Heart right ventricle (tissue), 16 donors: ENCODE measurements around the gene GMDS. TPM values are rescaled to one million over a fixed set of nuclear protein-coding genes. Genes with fewer than 3 reads are reported as not detected.

Source experiments
- ATAC-seq, 8 donors: fragments of 200-7000 bp; cut with Tn5 transposase; one replicate each; pipeline ENCODE4 v1.9.1; 2020; ENCODE audit warnings: mild to moderate bottlenecking in 8 of 8, moderate library complexity in 8 of 8, moderate number of reproducible peaks in 1 of 8
- DNase-seq, 2 donors: peaks; one replicate each; pipeline ENCODE4 v3.0.0-alpha.2; 2020
- H3K27ac ChIP-seq, 10 donors: fragments of 200-600 bp; sonication (generic) in 2 of 10; one replicate each; pipeline versions ENCODE4 v1.5.0 to v1.8.0; 2020 to 2022; ENCODE audit warnings: mild to moderate bottlenecking in 3 of 10
- H3K27me3 ChIP-seq, 7 donors: fragments of 200-600 bp; one replicate each; pipeline ENCODE4 v1.8.0; 2021 to 2022; ENCODE audit warnings: mild to moderate bottlenecking in 2 of 7
- H3K36me3 ChIP-seq, 9 donors: fragments of 200-600 bp; sonication (generic) in 1 of 9; one replicate each; pipeline versions ENCODE4 v1.5.0 to v1.8.0; 2020 to 2022; ENCODE audit warnings: mild to moderate bottlenecking in 2 of 9
- H3K4me1 ChIP-seq, 9 donors: fragments of 200-600 bp; sonication (generic) in 1 of 9; one replicate each; pipeline versions ENCODE4 v1.5.0 to v1.8.0; 2020 to 2022; ENCODE audit warnings: mild to moderate bottlenecking in 4 of 9
- H3K4me3 ChIP-seq, 10 donors: fragments of 200-600 bp; sonication (generic) in 2 of 10; one replicate each; pipeline versions ENCODE4 v1.5.0 to v1.8.0; 2020 to 2022; ENCODE audit warnings: mild to moderate bottlenecking in 7 of 10, moderate library complexity in 2 of 10
- H3K9me3 ChIP-seq, 11 donors: fragments of 200-600 bp in 10 of 11; sonication (generic) in 2 of 11; one replicate each; pipeline versions ENCODE4 v1.5.0 to v1.8.0; 2013 to 2022; ENCODE audit warnings: mild to moderate bottlenecking in 2 of 11, control low read depth in 1 of 11, moderate library complexity in 1 of 11
- WGBS, 2 donors: extraction: QIAGEN DNeasy Blood & Tissue Kit; methylation state at CpG; one replicate each; pipeline ENCODE4 v1.1.7; 2013; ENCODE audit warnings: inconsistent platforms in 1 of 2; 5-methylcytosine and 5-hydroxymethylcytosine counted together
- intact Hi-C, 10 donors: fragments of 100-400 bp; cut with DNase I; formaldehyde crosslinking; loops; one replicate each; pipeline versions ENCODE4 v1.11.1 to v1.14.2; 2022
- polyA plus RNA-seq, 2 donors: library from polyadenylated mRNA; stranded (reverse); fragments of 200-250 nt; gene quantifications; one replicate each; pipeline ENCODE4 v1.2.3, GENCODE V29; 2013
- total RNA-seq, 10 donors: library from RNA; stranded (reverse); fragmentation: NEBNext Ultra II Directional in 3 of 10; extraction: Animal tissue kit (Norgen Biotek cat#: 25700) in 3 of 10; gene quantifications; one replicate each; pipeline versions ENCODE4 v1.2.1 to v1.2.4, GENCODE V29; 2021 to 2023
- TF ChIP-seq, protein P1 (sequence below), 9 donors: fragments of 200-600 bp; sonication (generic) in 2 of 9; IDR thresholded peaks; one replicate each; pipeline versions ENCODE4 v1.5.0 to v1.8.0; 2021 to 2022; ENCODE audit warnings: antibody characterized with exemption in 9 of 9, mild to moderate bottlenecking in 5 of 9, moderate library complexity in 1 of 9
- donor health status: Arrhythmogenic right ventricular cardiomyopathy.
- donor health status: ischemic (EF 13 %, LVEDD 7.1; RV severe dilation, severe dysfunction).
- donor health status: healthy with polysubstance abuse.
- donor health status: DM: no; HTN: yes; CAD: no.
- donor health status: DM: no; HTN: no; CAD: no.
- donor health status: ischemic (EF 25% LVEDD 6.9; RV normal size, moderate dysfunction).
- donor health status: ischemic (EF 25% LVEDD 5.7; RV mildly dilated, moderate dysfunction).
- donor health status: healthy.
- donor health status: DM: yes; HTN: yes; CAD: no.
- donor health status: Ischemic cardiomyopathy.
- donor health status: ischemic (EF 35%, LVEDD 5.7; RV mildly dilated, moderate dysfunction).
- donor health status: nonischemic (EF 11% LVEDD 7.7; RV severe dilation, severe dysfunction).
- donor health status: DM: yes; HTN: yes; CAD: no.
- donor health status: PGD.
- donor health status: ischemic (EF 29% LVEDD 5.4; RV normal size, mild dysfunction).
- donor health status: nonischemic (EF 23%, LVEDD 6.1; RV moderate dilation, normal function).

The GMDS gene
- total and polyA plus RNA-seq, 12 donors: 5.0 to 10.6 (median 6.9) TPM

DNA sequence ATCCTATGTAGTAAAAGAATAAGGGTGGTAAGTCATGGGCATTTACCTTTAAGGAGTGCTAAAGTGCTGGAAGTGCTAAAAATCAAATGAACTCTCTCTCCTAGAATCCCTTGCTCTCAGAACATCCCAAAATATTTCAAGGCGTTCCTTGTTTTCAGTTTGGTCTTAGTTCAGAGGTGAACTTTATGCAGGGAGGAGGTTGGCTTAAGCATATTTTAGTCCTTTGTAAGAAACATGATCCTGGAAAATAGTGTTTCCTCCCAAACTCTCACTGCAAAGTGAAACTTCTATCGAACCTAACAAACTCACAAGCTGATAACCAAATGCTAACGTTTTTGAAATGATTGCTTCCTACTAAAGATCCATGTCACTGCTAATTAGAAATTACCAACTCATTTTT is 404.3 kb downstream of the GMDS start:
- Histone ChIP-seq H3K9me3 (peaks cover 0 to 10% (median 0%) of the 10 kb centered on the region in 11 donors), H3K27me3 (no peaks in the 10 kb centered on the region), H3K27ac (no peak overlapping the region), H3K4me3 (no peak overlapping the region), H3K36me3 (no peaks in the 10 kb centered on the region), H3K4me1 (peaks cover 0 to 19% (median 3%) of the 10 kb centered on the region in 9 donors)
- TF ChIP-seq, protein P1, sequence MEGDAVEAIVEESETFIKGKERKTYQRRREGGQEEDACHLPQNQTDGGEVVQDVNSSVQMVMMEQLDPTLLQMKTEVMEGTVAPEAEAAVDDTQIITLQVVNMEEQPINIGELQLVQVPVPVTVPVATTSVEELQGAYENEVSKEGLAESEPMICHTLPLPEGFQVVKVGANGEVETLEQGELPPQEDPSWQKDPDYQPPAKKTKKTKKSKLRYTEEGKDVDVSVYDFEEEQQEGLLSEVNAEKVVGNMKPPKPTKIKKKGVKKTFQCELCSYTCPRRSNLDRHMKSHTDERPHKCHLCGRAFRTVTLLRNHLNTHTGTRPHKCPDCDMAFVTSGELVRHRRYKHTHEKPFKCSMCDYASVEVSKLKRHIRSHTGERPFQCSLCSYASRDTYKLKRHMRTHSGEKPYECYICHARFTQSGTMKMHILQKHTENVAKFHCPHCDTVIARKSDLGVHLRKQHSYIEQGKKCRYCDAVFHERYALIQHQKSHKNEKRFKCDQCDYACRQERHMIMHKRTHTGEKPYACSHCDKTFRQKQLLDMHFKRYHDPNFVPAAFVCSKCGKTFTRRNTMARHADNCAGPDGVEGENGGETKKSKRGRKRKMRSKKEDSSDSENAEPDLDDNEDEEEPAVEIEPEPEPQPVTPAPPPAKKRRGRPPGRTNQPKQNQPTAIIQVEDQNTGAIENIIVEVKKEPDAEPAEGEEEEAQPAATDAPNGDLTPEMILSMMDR (IDR thresholded peaks at IDR 0.05): no peak
- no peak for ATAC-seq
- no peak for DNase-seq
- intact Hi-C loops: no loop called here
- WGBS, 2 donors: 46 to 51% methylated on average over 3 of the region's 3 CpGs

DNA sequence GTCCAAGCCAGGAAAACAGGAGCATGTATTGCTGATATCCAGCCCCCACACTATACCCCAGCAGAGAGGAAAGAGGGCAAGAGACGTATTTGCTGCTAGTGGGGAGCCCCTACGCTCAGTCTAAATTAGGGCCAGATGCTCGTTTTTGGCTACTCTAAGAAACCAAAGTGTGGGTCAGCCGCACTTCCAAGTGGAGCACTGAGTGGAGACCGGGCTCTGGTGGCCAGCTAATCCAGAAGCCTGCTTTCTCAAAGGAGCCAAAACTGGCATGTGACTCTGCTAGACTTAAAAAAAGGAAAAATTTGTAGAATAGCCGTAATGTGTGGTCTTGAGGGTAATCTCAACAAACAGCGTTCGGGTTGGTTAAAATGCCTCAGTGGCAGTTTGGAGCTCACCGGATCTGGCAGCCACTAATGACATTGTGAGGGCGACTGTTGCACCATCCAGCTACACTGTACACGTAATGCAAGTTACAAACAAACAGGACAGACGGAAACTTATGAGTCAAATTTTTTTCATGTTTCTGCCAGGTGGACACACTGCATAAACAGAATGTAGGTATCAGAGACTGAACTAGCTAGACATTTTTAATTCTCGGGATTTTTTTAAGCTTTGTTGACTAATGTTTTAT is 404.8 kb downstream of the GMDS start:
- Histone ChIP-seq H3K36me3 (no peaks in the 10 kb centered on the region), H3K27me3 (no peaks in the 10 kb centered on the region), H3K9me3 (peaks cover 0 to 6% (median 0%) of the 10 kb centered on the region in 11 donors), H3K4me3 (no peak overlapping the region), H3K27ac (no peak overlapping the region), H3K4me1 (peaks cover 0 to 19% (median 3%) of the 10 kb centered on the region in 9 donors)
- no peak for ATAC-seq
- TF ChIP-seq, protein P1 (IDR thresholded peaks at IDR 0.05): no peak
- DNase-seq: no peak
- 93% methylated on average over 13 of the region's 13 CpGs for WGBS, 2 donors
- intact Hi-C loops: no loop called here

DNA sequence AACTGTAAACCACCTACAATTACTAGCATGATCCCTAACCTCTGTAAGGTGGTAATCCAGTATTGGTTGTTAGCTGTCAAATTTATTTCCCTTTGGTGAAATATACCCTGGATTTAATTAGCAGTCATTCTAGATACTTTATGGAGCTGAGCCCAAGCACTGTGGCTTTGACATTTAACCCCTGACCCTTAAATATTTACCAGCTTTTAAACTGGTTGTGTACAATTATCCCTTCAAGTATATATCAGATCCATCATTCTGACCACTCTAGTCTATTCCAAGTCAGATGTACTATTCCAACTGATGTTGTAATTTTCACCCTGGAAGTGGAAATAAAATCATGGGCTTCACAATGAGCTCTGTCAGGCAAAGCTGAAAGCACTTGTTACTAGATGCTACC is 406.0 kb downstream of the GMDS start:
- Histone ChIP-seq H3K4me3 (no peak overlapping the region), H3K4me1 (peaks cover 0 to 19% (median 3%) of the 10 kb centered on the region in 9 donors), H3K9me3 (no peaks in the 10 kb centered on the region), H3K27ac (no peak overlapping the region), H3K27me3 (no peaks in the 10 kb centered on the region), H3K36me3 (no peaks in the 10 kb centered on the region)
- no peak for ATAC-seq
- TF ChIP-seq, protein P1 (IDR thresholded peaks at IDR 0.05): no peak
- intact Hi-C loops: no loop called here
- DNase-seq: no peak

DNA sequence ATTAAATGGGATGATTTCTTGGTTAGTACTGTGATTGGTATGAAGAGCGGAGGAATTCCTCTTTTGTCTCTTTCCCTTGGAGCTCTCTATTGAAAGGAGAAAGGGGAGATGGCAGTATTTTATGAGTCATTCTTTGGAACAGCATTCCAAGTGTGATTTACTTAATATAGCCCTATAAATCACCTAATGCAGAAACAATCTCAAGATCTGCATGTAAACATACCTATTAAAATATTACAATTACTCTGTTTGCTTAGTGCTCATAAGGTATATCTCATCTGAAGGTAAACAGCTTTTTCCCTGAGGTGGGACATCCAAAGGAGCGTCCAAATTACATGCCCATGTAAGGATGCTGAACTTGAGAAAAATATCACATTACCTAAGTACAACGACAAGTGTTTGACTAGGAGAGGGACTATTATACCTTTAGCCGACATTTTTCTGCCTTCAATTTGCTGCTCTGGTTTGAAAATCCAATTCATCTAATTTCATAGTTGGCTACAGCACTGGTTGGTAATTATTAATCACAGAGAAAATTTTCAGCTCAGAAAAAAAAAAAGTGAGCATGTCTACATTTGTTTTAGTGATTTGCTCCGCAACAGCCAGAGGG is 406.7 kb downstream of the GMDS start:
- Histone ChIP-seq H3K4me3 (no peak overlapping the region), H3K27me3 (no peaks in the 10 kb centered on the region), H3K4me1 (peaks cover 0 to 19% (median 3%) of the 10 kb centered on the region in 9 donors), H3K36me3 (no peaks in the 10 kb centered on the region), H3K9me3 (no peaks in the 10 kb centered on the region), H3K27ac (no peak overlapping the region)
- DNase-seq (no peak), ATAC-seq (no peak)
- 93 to 94% methylated on average over 5 of the region's 5 CpGs for WGBS, 2 donors
- intact Hi-C loops: no loop called here
- TF ChIP-seq, protein P1 (IDR thresholded peaks at IDR 0.05): no peak
